ENCODE results near the gene MEI1. TPM values are rescaled to one million over a fixed set of nuclear protein-coding genes. Genes with fewer than 3 reads are reported as not detected.

Gene MEI1
- total and polyA plus RNA-seq, 9 of the 15 experiments (the other 6 are each of a cell fraction or from before 2014, with no cell fraction given) = 0.08 to 0.68 (median 0.18) TPM; not detected in 2

- no peak overlapping the region for H3K4me2 ChIP-seq (ENCODE audit: insufficient read depth, low read length)
- H4K20me1 ChIP-seq (replicated peaks; ENCODE audit: control insufficient read depth, insufficient read depth, low read length) = no peaks in the 10 kb centered on the region
- H3K79me2 ChIP-seq (ENCODE audit: control insufficient read depth, insufficient read depth, low read length) = peaks cover 29% of the 10 kb centered on the region
- intact Hi-C loops (cut with micrococcal nuclease) = no loop called here
- ChIA-PET POLR2A (interaction anchor here (0.7 kb wide), 1 partner anchor 614 kb away, joined by 3 read pairs; no protein-coding TSS in a partner anchor), CTCF (ENCODE audit: low intra/inter-chr PET ratio) (no interaction called here)
- BruUV-seq (replicated peaks) = no TSS peak
- in situ Hi-C loops (cut with MboI) = no loop called here
- no peak for ATAC-seq
- no peak for FAIRE-seq
- H3K9me3 ChIP-seq (replicated peaks; ENCODE audit: control insufficient read depth, insufficient read depth, low read depth, low read length) = no peaks in the 10 kb centered on the region
- H3K4me3 ChIP-seq = no peak overlapping the region
- no peaks in the 10 kb centered on the region for H3K9me1 ChIP-seq (ENCODE audit: control insufficient read depth, insufficient read depth, low read length)
- no peaks in the 10 kb centered on the region for H3K27me3 ChIP-seq (ENCODE audit: control insufficient read depth in 2 of 2, insufficient read depth in 2 of 2, low read length in 2 of 2)
- peaks cover 12 to 14% of the 10 kb centered on the region in 2 experiments; a peak in 4 of 5 replicates for H3K4me1 ChIP-seq (replicated peaks in 1 of 2; ENCODE audit: control insufficient read depth in 2 of 2, insufficient read depth in 2 of 2, low read length in 2 of 2)
- peaks cover 14% of the 10 kb centered on the region; the same call in 2 of the 3 replicates for H3K36me3 ChIP-seq (ENCODE audit: control insufficient read depth, insufficient read depth, low read length)
- H3K27ac ChIP-seq (ENCODE audit: extremely low read depth, low read depth, low read length) = no peak overlapping the region
- H3K9ac ChIP-seq (ENCODE audit: insufficient read depth in 1 of 2, low read depth in 2 of 2, low read length in 2 of 2) = no peak overlapping the region
- TF ChIP-seq E2F6 (IDR thresholded peaks at IDR 0.05; ENCODE audit: borderline replicate concordance in 1 of 2, extremely low read depth in 1 of 2, insufficient read depth in 1 of 2, insufficient read length in 1 of 2, low read depth in 1 of 2, low read length in 1 of 2, poor library complexity in 1 of 2, severe bottlenecking in 1 of 2) = no peak
- TF ChIP-seq BRD9 (IDR thresholded peaks at IDR 0.05; ENCODE audit: low read depth, partially characterized antibody) = no peak
- no peak for TF ChIP-seq CBX2 (IDR thresholded peaks at IDR 0.05; ENCODE audit: insufficient read depth, low read length, poor library complexity, severe bottlenecking)
- TF ChIP-seq ZBTB8A (IDR thresholded peaks at IDR 0.05; ENCODE audit: partially characterized antibody) = no peak
- no peak for TF ChIP-seq CEBPZ (IDR thresholded peaks at IDR 0.05; ENCODE audit: borderline replicate concordance, low read depth, low read length)
- no peak for TF ChIP-seq XRCC3 (IDR thresholded peaks at IDR 0.05)
- TF ChIP-seq BRD4 (IDR thresholded peaks at IDR 0.05) = no peak
- TF ChIP-seq ZNF696 (CRISPR knock-in tag; conservative IDR thresholded peaks at IDR 0.05) = no peak
- TF ChIP-seq ZHX1 (conservative IDR thresholded peaks at IDR 0.05; ENCODE audit: low read length) = no peak
- TF ChIP-seq ZNF707 (CRISPR knock-in tag; conservative IDR thresholded peaks at IDR 0.05) = no peak
- no peak for TF ChIP-seq ZNF589 (CRISPR knock-in tag; IDR thresholded peaks at IDR 0.05; ENCODE audit: low read depth)
- TF ChIP-seq CCAR2 (IDR thresholded peaks at IDR 0.05; ENCODE audit: low read depth, low read length) = no peak
- DNase-seq (ENCODE audit: extremely low read depth in 1 of 4, low spot score in 3 of 4) = no peak
- H2AFZ ChIP-seq (ENCODE audit: low read depth, low read length) = no peak overlapping the region
Measured at GRCh38 chr22:41805639-41806038, 106.3 kb downstream of the MEI1 start.

Measured in K562 (cell line).